Measurements from ENCODE around the gene TLE3.

DNA sequence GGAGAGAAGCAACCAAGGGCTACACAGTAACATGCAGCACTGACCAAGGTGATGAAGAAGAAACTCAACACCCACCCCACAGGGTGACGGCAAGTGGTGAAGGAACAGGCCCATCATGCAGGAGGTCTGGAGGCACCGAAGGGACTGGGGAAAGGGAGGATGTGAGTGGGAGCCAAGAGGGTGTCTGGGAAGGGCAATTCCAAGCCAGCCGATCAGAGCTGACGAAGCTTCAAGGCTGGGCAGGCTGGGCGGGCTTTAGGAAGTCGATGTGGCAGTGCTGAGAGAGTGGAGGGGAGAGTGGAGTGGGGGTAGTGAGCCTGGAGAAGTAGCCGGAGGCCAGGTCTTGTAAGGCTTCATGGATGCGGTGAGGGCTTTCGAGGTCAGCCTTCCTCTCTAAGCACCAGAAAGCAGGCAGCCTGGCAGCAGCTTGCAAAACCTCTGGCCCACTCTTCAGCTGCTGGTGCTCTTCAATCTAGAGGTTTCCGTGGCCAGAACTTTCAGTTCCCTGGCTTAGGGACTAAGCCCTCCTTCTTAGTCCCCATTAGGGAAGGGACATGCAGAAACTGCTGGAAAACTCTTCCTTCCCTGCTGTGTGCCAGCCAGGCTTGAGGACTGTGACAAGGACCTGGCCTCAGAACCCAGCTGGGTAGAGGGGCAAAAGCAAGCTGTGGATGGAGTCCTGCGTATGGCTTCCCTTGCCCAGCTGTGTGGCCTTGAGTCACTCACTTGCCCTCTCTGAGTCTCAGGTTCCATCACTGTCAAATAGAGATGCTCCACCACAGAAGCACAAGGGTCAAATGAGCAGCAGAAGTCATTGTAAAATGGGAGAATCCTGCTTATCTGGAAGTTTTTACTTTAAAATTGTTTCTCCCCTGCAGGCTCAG, 72.1 kb downstream of the TLE3 start:
- no peak for TF ChIP-seq MYNN (CRISPR knock-in tag; IDR thresholded peaks at IDR 0.05; ENCODE audit: low read depth)
- TF ChIP-seq RAD51 (IDR thresholded peaks at IDR 0.05; ENCODE audit: borderline replicate concordance), result no peak
- TF ChIP-seq, protein P1, sequence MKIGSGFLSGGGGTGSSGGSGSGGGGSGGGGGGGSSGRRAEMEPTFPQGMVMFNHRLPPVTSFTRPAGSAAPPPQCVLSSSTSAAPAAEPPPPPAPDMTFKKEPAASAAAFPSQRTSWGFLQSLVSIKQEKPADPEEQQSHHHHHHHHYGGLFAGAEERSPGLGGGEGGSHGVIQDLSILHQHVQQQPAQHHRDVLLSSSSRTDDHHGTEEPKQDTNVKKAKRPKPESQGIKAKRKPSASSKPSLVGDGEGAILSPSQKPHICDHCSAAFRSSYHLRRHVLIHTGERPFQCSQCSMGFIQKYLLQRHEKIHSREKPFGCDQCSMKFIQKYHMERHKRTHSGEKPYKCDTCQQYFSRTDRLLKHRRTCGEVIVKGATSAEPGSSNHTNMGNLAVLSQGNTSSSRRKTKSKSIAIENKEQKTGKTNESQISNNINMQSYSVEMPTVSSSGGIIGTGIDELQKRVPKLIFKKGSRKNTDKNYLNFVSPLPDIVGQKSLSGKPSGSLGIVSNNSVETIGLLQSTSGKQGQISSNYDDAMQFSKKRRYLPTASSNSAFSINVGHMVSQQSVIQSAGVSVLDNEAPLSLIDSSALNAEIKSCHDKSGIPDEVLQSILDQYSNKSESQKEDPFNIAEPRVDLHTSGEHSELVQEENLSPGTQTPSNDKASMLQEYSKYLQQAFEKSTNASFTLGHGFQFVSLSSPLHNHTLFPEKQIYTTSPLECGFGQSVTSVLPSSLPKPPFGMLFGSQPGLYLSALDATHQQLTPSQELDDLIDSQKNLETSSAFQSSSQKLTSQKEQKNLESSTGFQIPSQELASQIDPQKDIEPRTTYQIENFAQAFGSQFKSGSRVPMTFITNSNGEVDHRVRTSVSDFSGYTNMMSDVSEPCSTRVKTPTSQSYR (CRISPR knock-in tag; IDR thresholded peaks at IDR 0.05; ENCODE audit: borderline replicate concordance), result no peak
- TF ChIP-seq, protein P2, sequence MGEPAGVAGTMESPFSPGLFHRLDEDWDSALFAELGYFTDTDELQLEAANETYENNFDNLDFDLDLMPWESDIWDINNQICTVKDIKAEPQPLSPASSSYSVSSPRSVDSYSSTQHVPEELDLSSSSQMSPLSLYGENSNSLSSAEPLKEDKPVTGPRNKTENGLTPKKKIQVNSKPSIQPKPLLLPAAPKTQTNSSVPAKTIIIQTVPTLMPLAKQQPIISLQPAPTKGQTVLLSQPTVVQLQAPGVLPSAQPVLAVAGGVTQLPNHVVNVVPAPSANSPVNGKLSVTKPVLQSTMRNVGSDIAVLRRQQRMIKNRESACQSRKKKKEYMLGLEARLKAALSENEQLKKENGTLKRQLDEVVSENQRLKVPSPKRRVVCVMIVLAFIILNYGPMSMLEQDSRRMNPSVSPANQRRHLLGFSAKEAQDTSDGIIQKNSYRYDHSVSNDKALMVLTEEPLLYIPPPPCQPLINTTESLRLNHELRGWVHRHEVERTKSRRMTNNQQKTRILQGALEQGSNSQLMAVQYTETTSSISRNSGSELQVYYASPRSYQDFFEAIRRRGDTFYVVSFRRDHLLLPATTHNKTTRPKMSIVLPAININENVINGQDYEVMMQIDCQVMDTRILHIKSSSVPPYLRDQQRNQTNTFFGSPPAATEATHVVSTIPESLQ (CRISPR knock-in tag; conservative IDR thresholded peaks at IDR 0.05), result no peak
- TF ChIP-seq POLR2A (IDR thresholded peaks at IDR 0.05; ENCODE audit: insufficient read depth in 1 of 2, low read depth in 2 of 2, low read length in 2 of 2), result no peak
- TF ChIP-seq, protein P3, sequence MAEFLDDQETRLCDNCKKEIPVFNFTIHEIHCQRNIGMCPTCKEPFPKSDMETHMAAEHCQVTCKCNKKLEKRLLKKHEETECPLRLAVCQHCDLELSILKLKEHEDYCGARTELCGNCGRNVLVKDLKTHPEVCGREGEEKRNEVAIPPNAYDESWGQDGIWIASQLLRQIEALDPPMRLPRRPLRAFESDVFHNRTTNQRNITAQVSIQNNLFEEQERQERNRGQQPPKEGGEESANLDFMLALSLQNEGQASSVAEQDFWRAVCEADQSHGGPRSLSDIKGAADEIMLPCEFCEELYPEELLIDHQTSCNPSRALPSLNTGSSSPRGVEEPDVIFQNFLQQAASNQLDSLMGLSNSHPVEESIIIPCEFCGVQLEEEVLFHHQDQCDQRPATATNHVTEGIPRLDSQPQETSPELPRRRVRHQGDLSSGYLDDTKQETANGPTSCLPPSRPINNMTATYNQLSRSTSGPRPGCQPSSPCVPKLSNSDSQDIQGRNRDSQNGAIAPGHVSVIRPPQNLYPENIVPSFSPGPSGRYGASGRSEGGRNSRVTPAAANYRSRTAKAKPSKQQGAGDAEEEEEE (CRISPR knock-in tag; IDR thresholded peaks at IDR 0.05; ENCODE audit: borderline replicate concordance), result no peak
